GM18873 (cell line): ENCODE data around the gene NEURL1B.

Experiments
- ATAC-seq: cut with Tn5 transposase; IDR thresholded peaks from one replicate; pipeline ENCODE4 v1.9.1; 2021; ENCODE audit warnings: mild to moderate bottlenecking, moderate library complexity, moderate number of reproducible peaks; ENCODE audit not compliant: unreplicated experiment, low FRiP score

Gene NEURL1B

GRCh38 chr5:172727551-172727950 is 86.5 kb downstream of the NEURL1B start:
- ATAC-seq = no peak

GRCh38 chr5:172728481-172729241 is 87.6 kb downstream of the NEURL1B start:
- no peak for ATAC-seq

- ATAC-seq = no peak
Measured at GRCh38 chr5:172729588-172729987, 88.5 kb downstream of the NEURL1B start.

- no peak for ATAC-seq
Measured at GRCh38 chr5:172730222-172730621, 89.2 kb downstream of the NEURL1B start.

- no peak for ATAC-seq
Measured at GRCh38 chr5:172730981-172731679, 90.1 kb downstream of the NEURL1B start.

- ATAC-seq = no peak
Measured at GRCh38 chr5:172731680-172732074, 90.6 kb downstream of the NEURL1B start.

- no peak for ATAC-seq
Measured at GRCh38 chr5:172732201-172732865, 91.3 kb downstream of the NEURL1B start.

- ATAC-seq = no peak
Measured at GRCh38 chr5:172733131-172733973, 92.3 kb downstream of the NEURL1B start.

- no peak for ATAC-seq
Measured at GRCh38 chr5:172733974-172734346, 92.9 kb downstream of the NEURL1B start.

GRCh38 chr5:172735141-172735831 is 94.2 kb downstream of the NEURL1B start:
- ATAC-seq = no peak

GRCh38 chr5:172736508-172737135 is 95.6 kb downstream of the NEURL1B start:
- no peak for ATAC-seq

- no peak for ATAC-seq
Measured at GRCh38 chr5:172739375-172739774, 98.3 kb downstream of the NEURL1B start.

- no peak for ATAC-seq
Measured at GRCh38 chr5:172740428-172741205, 99.6 kb downstream of the NEURL1B start.
